HepG2 (cell line): ENCODE measurements around the gene KAT14. TPM values are rescaled to one million over a fixed set of nuclear protein-coding genes. Genes with fewer than 3 reads are reported as not detected.
"Not testable (repeated sequence)": the region's sequence is repeated elsewhere in the genome, so short reads cannot be mapped to it uniquely, and the experiment has no call there.

Experiments
- ATAC-seq: fragments of 200-7000 bp; cut with Tn5 transposase; 3 replicates; pipeline ENCODE4 v1.9.1; 2020; ENCODE audit warnings: mild to moderate bottlenecking, moderate library complexity
- BruUV-seq: library from RNA; stranded (reverse); fragments of 400-500 nt; replicated peaks from 2 replicates; lab custom pipeline; 2021; lab: Mats Ljungman, UMichigan
- CTCF ChIA-PET: fragments of 300-600 bp; formaldehyde crosslinking; extraction: SDS; loops from one replicate; lab custom pipeline; 2021; ENCODE audit warnings: low total read pairs, inconsistent platforms, low intra/inter-chr PET ratio; lab: Yijun Ruan, JAX
- POLR2A ChIA-PET: fragments of 350-600 bp; sonication (Branson Sonifier 250); formaldehyde crosslinking; loops from one replicate; lab custom pipeline; 2020; ENCODE audit warnings: antibody characterized with exemption, inconsistent platforms; lab: Yijun Ruan, JAX
- DNase-seq: peaks from one replicate; pipeline ENCODE4 v3.0.0-alpha.2; 2015; ENCODE audit warnings: low spot score
- FAIRE-seq: peaks from 3 replicates; lab custom pipeline; 2011; peaks lifted over from hg19 to GRCh38; lab: Jason Lieb, UNC
- H2AFZ ChIP-seq: one replicate; pipeline ENCODE4 v1.6.1; 2011; ENCODE audit warnings: low read length, inconsistent platforms
- H3K27ac ChIP-seq: fragments of 300-600 bp; 3 replicates; pipeline ENCODE4 v1.8.0; 2011; ENCODE audit warnings: mixed run types, mild to moderate bottlenecking, mixed read lengths, low read length, inconsistent platforms; ENCODE audit not compliant: insufficient read depth; ENCODE audit errors: extremely low read length
- H3K27me3 ChIP-seq, 2 experiments: fragments of 200-600 bp in 1 of 2; 2 replicates in 1 of 2; 3 replicates in 1 of 2; pipeline versions ENCODE4 v1.6.0 to v1.8.0; 2011; ENCODE audit warnings: low read length in 2 of 2, mild to moderate bottlenecking in 2 of 2, moderate library complexity in 2 of 2, inconsistent platforms in 1 of 2; ENCODE audit not compliant: insufficient read depth in 2 of 2, control insufficient read depth in 1 of 2
- H3K36me3 ChIP-seq, 2 experiments: fragments of 200-600 bp in 1 of 2; replicated peaks in 1 of 2; 2 replicates in 1 of 2; 3 replicates in 1 of 2; pipeline versions ENCODE4 v1.5.1 to v1.8.0; 2011; ENCODE audit warnings: low read length in 2 of 2, inconsistent platforms in 1 of 2; ENCODE audit not compliant: insufficient read depth in 2 of 2, control insufficient read depth in 1 of 2
- H3K4me1 ChIP-seq: 2 replicates; pipeline ENCODE4 v1.5.1; 2012; ENCODE audit warnings: low read length, inconsistent platforms; ENCODE audit not compliant: insufficient read depth
- H3K4me2 ChIP-seq: 2 replicates; pipeline ENCODE4 v1.6.0; 2011; ENCODE audit warnings: low read depth, low read length, inconsistent platforms
- H3K4me3 ChIP-seq, 3 experiments: fragments of 200-600 bp in 1 of 3; sonication (generic), shearing (Covaris generic) in 1 of 3; replicated peaks in 1 of 3; 2 replicates each; pipeline ENCODE4 v1.5.1; 2011 to 2016; ENCODE audit warnings: low read length in 3 of 3, inconsistent platforms in 2 of 3, low read depth in 2 of 3, mild to moderate bottlenecking in 2 of 3, control low read depth in 1 of 3, mixed read lengths in 1 of 3; ENCODE audit not compliant: insufficient read depth in 1 of 3
- H3K79me2 ChIP-seq: one replicate; pipeline ENCODE4 v1.6.1; 2011; ENCODE audit warnings: low read length, inconsistent platforms; ENCODE audit not compliant: insufficient read depth
- H3K9ac ChIP-seq: 2 replicates; pipeline ENCODE4 v1.6.0; 2011; ENCODE audit warnings: mild to moderate bottlenecking, low read depth, low read length, inconsistent platforms; ENCODE audit not compliant: insufficient read depth
- H3K9me3 ChIP-seq: 2 replicates; pipeline ENCODE4 v1.5.1; 2012; ENCODE audit warnings: mild to moderate bottlenecking, low read length
- H4K20me1 ChIP-seq: 2 replicates; pipeline ENCODE4 v1.6.0; 2011; ENCODE audit warnings: inconsistent platforms, mild to moderate bottlenecking, low read length, moderate library complexity; ENCODE audit not compliant: insufficient read depth
- PRDM10 ChIP-seq: sonication (generic); formaldehyde crosslinking; IDR thresholded peaks from 2 replicates; pipeline ENCODE4 v1.4.0; 2020; ENCODE audit warnings: low read depth, missing genetic modification reagents
- whole genome bisulfite sequencing: methylation state at CpG from one replicate; pipeline ENCODE4 v1.1.6; 2017; ENCODE audit warnings: low lambda C conversion rate; 5-methylcytosine and 5-hydroxymethylcytosine counted together
- in situ Hi-C: cut with HindIII; loops from 2 replicates; pipeline ENCODE4 v1.10.0; 2017; ENCODE audit warnings: low pct_unique_long_range_greater_than_20kb; ENCODE audit not compliant: extremely low pct_ligation_motif_present
- intact Hi-C: fragments of 100-400 bp; cut with micrococcal nuclease; formaldehyde crosslinking; loops from one replicate; pipeline ENCODE4 v1.10.0; 2022; ENCODE audit not compliant: unreplicated experiment
- polyA plus RNA-seq, 8 experiments: library from polyadenylated mRNA; depleted of rRNA in 3 of 8; stranded (reverse) in 7 of 8; unstranded in 1 of 8; fragments of >200 nt; fragmentation: Illumina TruSeq in 4 of 8; extraction: Trizol in 4 of 8; gene quantifications; 2 replicates each; pipeline versions ENCODE4 v1.2.1 to v1.2.3, GENCODE V29; 2011 to 2016; ENCODE audit warnings: low read depth in 4 of 8, missing spikeins in 1 of 8, mixed read lengths in 1 of 8; ENCODE audit not compliant: insufficient read depth in 1 of 8
- total RNA-seq, 5 experiments: library from RNA; depleted of rRNA; stranded (reverse); fragments of >200 nt; fragmentation: Illumina TruSeq; extraction: Trizol; gene quantifications; 2 replicates each; pipeline ENCODE4 v1.2.3, GENCODE V29; 2016; ENCODE audit warnings: low read depth in 1 of 5
- TF ChIP-seq, protein P1 (sequence below): sonication (generic); formaldehyde crosslinking; IDR thresholded peaks from 2 replicates; pipeline ENCODE4 v1.4.0; 2020; ENCODE audit warnings: mild to moderate bottlenecking, low read depth, missing genetic modification reagents

KAT14 gene
- total and polyA plus RNA-seq, 2 of the 13 experiments (the other 11 are each of a cell fraction or from before 2014, with no cell fraction given): 5.1 to 15.1 TPM

GRCh38 chr20:18108326-18108725 lies 29.3 kb upstream of the KAT14 start (continued):
- TF ChIP-seq PRDM10: no peak
- TF ChIP-seq, protein P1, sequence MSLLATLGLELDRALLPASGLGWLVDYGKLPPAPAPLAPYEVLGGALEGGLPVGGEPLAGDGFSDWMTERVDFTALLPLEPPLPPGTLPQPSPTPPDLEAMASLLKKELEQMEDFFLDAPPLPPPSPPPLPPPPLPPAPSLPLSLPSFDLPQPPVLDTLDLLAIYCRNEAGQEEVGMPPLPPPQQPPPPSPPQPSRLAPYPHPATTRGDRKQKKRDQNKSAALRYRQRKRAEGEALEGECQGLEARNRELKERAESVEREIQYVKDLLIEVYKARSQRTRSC (CRISPR knock-in tag): no peak

DNA sequence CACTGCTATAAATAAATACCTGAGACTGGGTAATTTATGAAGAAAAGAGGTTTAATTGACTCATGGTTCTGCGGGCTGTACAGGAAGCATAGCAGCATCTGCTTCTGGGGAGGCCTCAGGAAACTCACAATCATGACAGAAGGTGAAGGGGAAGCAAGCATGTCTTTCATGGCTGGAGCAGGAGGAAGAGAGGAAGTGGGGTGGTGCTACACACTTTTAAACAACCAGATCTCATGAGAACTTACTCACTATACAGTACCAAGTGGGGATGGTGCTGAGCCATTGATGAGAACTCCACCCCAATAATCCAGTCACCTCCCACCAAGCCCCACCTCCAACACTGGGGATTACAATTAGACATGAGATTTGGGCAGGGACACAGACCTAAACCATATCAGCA lies 9.1 kb upstream of the KAT14 start:
- FAIRE-seq, H3K4me2 ChIP-seq, H3K27me3 ChIP-seq, H3K9me3 ChIP-seq, H3K79me2 ChIP-seq, ATAC-seq, H3K4me3 ChIP-seq, in situ Hi-C loops, BruUV-seq, POLR2A ChIA-PET, intact Hi-C loops, DNase-seq, H3K4me1 ChIP-seq, CTCF ChIA-PET, H3K27ac ChIP-seq, H2AFZ ChIP-seq, H3K9ac ChIP-seq, H4K20me1 ChIP-seq, H3K36me3 ChIP-seq: not testable (repeated sequence)
- WGBS: 71% methylated on average over 1 of the region's 1 CpG
